WTC11 (cell line): Measurements from ENCODE around the gene USP16. TPM values are rescaled to one million over a fixed set of nuclear protein-coding genes. Genes with fewer than 3 reads are reported as not detected.

Experiments used
- ATAC-seq: fragments of 200-7000 bp; cut with Tn5 transposase; 2 replicates; pipeline ENCODE4 v1.10.0; 2021; ENCODE audit warnings: mild to moderate bottlenecking, moderate library complexity
- CTCF ChIA-PET: fragments of 300-600 bp; sonication (Branson Sonifier 250); formaldehyde crosslinking; loops from one replicate; lab custom pipeline; 2021; ENCODE audit warnings: antibody characterized with exemption; lab: Charles Lee
- POLR2A ChIA-PET: fragments of 350-600 bp; sonication (Branson Sonifier 250); formaldehyde crosslinking; loops from one replicate; lab custom pipeline; 2021; ENCODE audit warnings: antibody characterized with exemption; lab: Charles Lee
- DNase-seq: peaks from one replicate; pipeline ENCODE4 v3.0.0; 2021; ENCODE audit warnings: low spot score
- H3K27ac Mint-ChIP-seq: 2 replicates; pipeline ENCODE4 v1.8.0; 2021; ENCODE audit warnings: mixed read lengths
- H3K27me3 Mint-ChIP-seq: 2 replicates; pipeline ENCODE4 v1.8.0; 2021; ENCODE audit warnings: low read depth, mild to moderate bottlenecking, moderate library complexity, mixed read lengths
- H3K36me3 Mint-ChIP-seq: 2 replicates; pipeline ENCODE4 v1.8.0; 2021; ENCODE audit warnings: mixed read lengths
- H3K4me1 Mint-ChIP-seq: 2 replicates; pipeline ENCODE4 v1.8.0; 2022; ENCODE audit warnings: mixed read lengths
- H3K4me3 Mint-ChIP-seq: 2 replicates; pipeline ENCODE4 v1.8.0; 2021; ENCODE audit warnings: mild to moderate bottlenecking, moderate library complexity, mixed read lengths
- H3K9me3 Mint-ChIP-seq: 2 replicates; pipeline ENCODE4 v1.8.0; 2021; ENCODE audit warnings: mixed read lengths
- ARID4B ChIP-seq: sonication (generic); formaldehyde crosslinking; IDR thresholded peaks from 2 replicates; pipeline ENCODE4 v1.8.0; 2023; ENCODE audit warnings: missing genetic modification reagents, mild to moderate bottlenecking, borderline replicate concordance
- ATF6 ChIP-seq: sonication (generic); formaldehyde crosslinking; IDR thresholded peaks from 2 replicates; pipeline ENCODE4 v1.8.1; 2023; ENCODE audit warnings: mild to moderate bottlenecking, missing genetic modification reagents
- CDX4 ChIP-seq: fragments of 250-450 bp; sonication (Bioruptor Pico); IDR thresholded peaks from 2 replicates; pipeline ENCODE4 v1.9.0; 2021; ENCODE audit warnings: moderate library complexity, mild to moderate bottlenecking, inconsistent platforms, borderline replicate concordance
- CTCF ChIP-seq: fragments of 200-600 bp; IDR thresholded peaks from 2 replicates; pipeline ENCODE4 v1.8.0; 2022; ENCODE audit warnings: antibody characterized with exemption
- GRHL2 ChIP-seq: fragments of 250-450 bp; sonication (Bioruptor Pico); IDR thresholded peaks from 2 replicates; pipeline ENCODE4 v1.8.0; 2022; ENCODE audit warnings: mild to moderate bottlenecking, moderate library complexity; ENCODE audit not compliant: insufficient replicate concordance, severe bottlenecking
- GTF2I ChIP-seq: fragments of 250-450 bp; sonication (Bioruptor Pico); conservative IDR thresholded peaks from 2 replicates; pipeline ENCODE4 v1.4.0; 2021; ENCODE audit warnings: mild to moderate bottlenecking
- MLX ChIP-seq: sonication (generic); formaldehyde crosslinking; IDR thresholded peaks from 2 replicates; pipeline ENCODE4 v1.8.1; 2023; ENCODE audit warnings: mild to moderate bottlenecking, missing genetic modification reagents, moderate library complexity
- NFATC4 ChIP-seq: fragments of 250-450 bp; sonication (Bioruptor Pico); IDR thresholded peaks from 2 replicates; pipeline ENCODE4 v1.9.0; 2021; ENCODE audit warnings: mild to moderate bottlenecking
- NFYB ChIP-seq: sonication (generic); formaldehyde crosslinking; conservative IDR thresholded peaks from 2 replicates; pipeline ENCODE4 v1.8.0; 2022; ENCODE audit warnings: low read depth, missing genetic modification reagents
- NR1H2 ChIP-seq: sonication (generic); formaldehyde crosslinking; IDR thresholded peaks from 2 replicates; pipeline ENCODE4 v1.9.0; 2021; ENCODE audit warnings: mild to moderate bottlenecking, moderate library complexity, missing genetic modification reagents
- NR2C2 ChIP-seq: sonication (generic); formaldehyde crosslinking; IDR thresholded peaks from 2 replicates; pipeline ENCODE4 v1.8.0; 2022; ENCODE audit warnings: mild to moderate bottlenecking, missing genetic modification reagents
- OVOL2 ChIP-seq: fragments of 250-450 bp; sonication (Bioruptor Pico); IDR thresholded peaks from 2 replicates; pipeline ENCODE4 v1.9.0; 2021; ENCODE audit warnings: mild to moderate bottlenecking, borderline replicate concordance
- RELA ChIP-seq: sonication (generic); formaldehyde crosslinking; IDR thresholded peaks from 2 replicates; pipeline ENCODE4 v1.8.1; 2022; ENCODE audit warnings: missing genetic modification reagents, mild to moderate bottlenecking, borderline replicate concordance
- SMAD3 ChIP-seq: sonication (generic); formaldehyde crosslinking; IDR thresholded peaks from 2 replicates; pipeline ENCODE4 v1.8.0; 2022; ENCODE audit warnings: missing genetic modification reagents, mild to moderate bottlenecking, borderline replicate concordance
- SMAD4 ChIP-seq: sonication (generic); formaldehyde crosslinking; IDR thresholded peaks from 2 replicates; pipeline ENCODE4 v1.8.0; 2022; ENCODE audit warnings: mild to moderate bottlenecking, missing genetic modification reagents
- ZBTB43 ChIP-seq: sonication (generic); formaldehyde crosslinking; IDR thresholded peaks from 2 replicates; pipeline ENCODE4 v1.8.1; 2023; ENCODE audit warnings: mild to moderate bottlenecking, missing genetic modification reagents
- ZNF317 ChIP-seq: sonication (generic); formaldehyde crosslinking; IDR thresholded peaks from 2 replicates; pipeline ENCODE4 v1.8.1; 2023; ENCODE audit warnings: low read depth, mild to moderate bottlenecking, moderate library complexity, missing genetic modification reagents, borderline replicate concordance
- ZNF416 ChIP-seq: fragments of 250-450 bp; sonication (Bioruptor Pico); IDR thresholded peaks from 2 replicates; pipeline ENCODE4 v1.9.0; 2021; ENCODE audit warnings: mild to moderate bottlenecking, inconsistent platforms
- ZNF512 ChIP-seq: sonication (generic); formaldehyde crosslinking; IDR thresholded peaks from 2 replicates; pipeline ENCODE4 v1.8.1; 2022; ENCODE audit warnings: missing genetic modification reagents, borderline replicate concordance
- total RNA-seq: library from RNA; stranded (reverse); gene quantifications from 3 replicates; pipeline ENCODE4 v1.2.3, GENCODE V29; 2021

The USP16 gene
- total RNA-seq, 1 experiment from 2014 or later = 20.8 TPM

GRCh38 chr21:29030909-29031308 is 6.4 kb downstream of the USP16 start:
- Mint-ChIP-seq H3K4me3 (no peak overlapping the region), H3K27ac (no peak overlapping the region), H3K4me1 (peaks cover 5% of the 10 kb centered on the region; the same call in 1 of the 2 replicates), H3K9me3 (no peaks in the 10 kb centered on the region), H3K36me3 (peaks cover 47% of the 10 kb centered on the region), H3K27me3 (no peaks in the 10 kb centered on the region)
- DNase-seq = no peak
- TF ChIP-seq NR1H2 (no peak), ATF6 (CRISPR knock-in tag) (no peak), CTCF (no peak), ZNF416 (CRISPR knock-in tag) (no peak), ZBTB43 (CRISPR knock-in tag) (no peak), SMAD3 (no peak), CDX4 (CRISPR knock-in tag) (no peak), NFATC4 (CRISPR knock-in tag) (no peak), GTF2I (CRISPR knock-in tag) (no peak), OVOL2 (CRISPR knock-in tag) (no peak), NFYB (CRISPR knock-in tag) (no peak)
- POLR2A ChIA-PET = no interaction called here
- no peak for ATAC-seq
- CTCF ChIA-PET = no interaction called here

- no peak overlapping the region for H3K4me3 Mint-ChIP-seq
- H3K36me3 Mint-ChIP-seq = peaks cover 64% of the 10 kb centered on the region
- DNase-seq (no peak), ATAC-seq (no peak)
- ChIA-PET POLR2A (no interaction called here), CTCF (no interaction called here)
- H3K27ac Mint-ChIP-seq = no peak overlapping the region
- H3K27me3 Mint-ChIP-seq = no peaks in the 10 kb centered on the region
- no peaks in the 10 kb centered on the region for H3K9me3 Mint-ChIP-seq
- H3K4me1 Mint-ChIP-seq = no peaks in the 10 kb centered on the region
- TF ChIP-seq ARID4B (CRISPR knock-in tag) = no peak
- TF ChIP-seq NR2C2 (CRISPR knock-in tag) = no peak
- no peak for TF ChIP-seq RELA (CRISPR knock-in tag)
- TF ChIP-seq CDX4 (CRISPR knock-in tag) = no peak
- no peak for TF ChIP-seq ZNF512
- no peak for TF ChIP-seq NFATC4 (CRISPR knock-in tag)
- no peak for TF ChIP-seq MLX (CRISPR knock-in tag)
- TF ChIP-seq ZNF317 (CRISPR knock-in tag) = no peak
- TF ChIP-seq ATF6 (CRISPR knock-in tag) = no peak
- TF ChIP-seq SMAD4 (CRISPR knock-in tag) = no peak
- TF ChIP-seq GRHL2 = no peak
Measured at GRCh38 chr21:29033301-29033700, 8.8 kb downstream of the USP16 start.
